Breast epithelium (tissue), 4 donors: Measurements from ENCODE around the gene LCLAT1. TPM values are rescaled to one million over a fixed set of nuclear protein-coding genes. Genes with fewer than 3 reads are reported as not detected.

ENCODE experiments used
- DNase-seq, 2 donors: peaks; one replicate each; pipeline ENCODE4 v3.0.0-alpha.2; 2019; ENCODE audit warnings: low spot score in 2 of 2
- H3K27ac ChIP-seq, 2 donors: fragments of 200-600 bp; sonication (generic) in 1 of 2; one replicate each; pipeline ENCODE4 v1.5.1; 2016 to 2019; ENCODE audit warnings: mild to moderate bottlenecking in 1 of 2
- H3K27me3 ChIP-seq, 2 donors: fragments of 200-600 bp; sonication (generic) in 1 of 2; one replicate each; pipeline versions ENCODE4 v1.5.1 to v1.6.0; 2017 to 2019; ENCODE audit warnings: control low read depth in 1 of 2, mild to moderate bottlenecking in 1 of 2
- H3K36me3 ChIP-seq: fragments of 200-600 bp; one replicate; pipeline ENCODE4 v1.5.1; 2019
- H3K4me1 ChIP-seq, 2 donors: fragments of 200-600 bp; sonication (generic); one replicate each; pipeline ENCODE4 v1.5.1; 2016 to 2019; ENCODE audit warnings: control low read depth in 1 of 2
- H3K4me3 ChIP-seq, 3 donors: fragments of 200-600 bp; sonication (generic); 1 replicate in 2 of 3; 2 replicates in 1 of 3; pipeline ENCODE4 v1.5.1; 2016 to 2019; ENCODE audit warnings: mild to moderate bottlenecking in 3 of 3, moderate library complexity in 2 of 3
- H3K9me3 ChIP-seq, 2 donors: fragments of 200-600 bp; sonication (generic) in 1 of 2; one replicate each; pipeline ENCODE4 v1.5.1; 2016 to 2019; ENCODE audit warnings: control low read depth in 1 of 2
- CTCF ChIP-seq, 3 donors: fragments of 450-650 bp; IDR thresholded peaks; one replicate each; pipeline ENCODE4 v1.5.1; 2016 to 2017; ENCODE audit warnings: antibody characterized with exemption in 3 of 3, mild to moderate bottlenecking in 3 of 3, moderate library complexity in 3 of 3
- POLR2A ChIP-seq: fragments of 450-650 bp; IDR thresholded peaks from one replicate; pipeline ENCODE4 v1.6.1; 2016; ENCODE audit warnings: antibody characterized with exemption, mild to moderate bottlenecking, moderate library complexity
- POLR2AphosphoS5 ChIP-seq, 3 donors: sonication (generic); formaldehyde crosslinking; IDR thresholded peaks; one replicate each; pipeline ENCODE4 v1.6.1; 2017; ENCODE audit warnings: antibody characterized with exemption in 3 of 3
- intact Hi-C: fragments of 100-400 bp; cut with DNase I; formaldehyde crosslinking; loops from one replicate; pipeline ENCODE4 v1.15.1; 2023; ENCODE audit warnings: low total_unique reads
- total RNA-seq, 3 donors: library from RNA; depleted of rRNA; stranded (reverse); fragments of >200 nt; gene quantifications; one replicate each; pipeline ENCODE4 v1.1.0, GENCODE V29; 2016

LCLAT1 gene
- total RNA-seq, 3 donors from 2014 or later: 8.0 to 20.6 (median 19.7) TPM

GRCh38 chr2:30662268-30663131 lies 215.5 kb downstream of the LCLAT1 start:
- Histone ChIP-seq H3K4me1 (no peaks in the 10 kb centered on the region), H3K4me3 (no peak overlapping the region), H3K9me3 (no peaks in the 10 kb centered on the region), H3K36me3 (no peaks in the 10 kb centered on the region), H3K27ac (no peak overlapping the region), H3K27me3 (no peaks in the 10 kb centered on the region)
- TF ChIP-seq POLR2A: no peak
- TF ChIP-seq CTCF (IDR thresholded peaks at IDR 0.05): no peak
- no peak for TF ChIP-seq POLR2AphosphoS5 (IDR thresholded peaks at IDR 0.05)
- DNase-seq: no peak
- intact Hi-C loops: no loop called here

DNA sequence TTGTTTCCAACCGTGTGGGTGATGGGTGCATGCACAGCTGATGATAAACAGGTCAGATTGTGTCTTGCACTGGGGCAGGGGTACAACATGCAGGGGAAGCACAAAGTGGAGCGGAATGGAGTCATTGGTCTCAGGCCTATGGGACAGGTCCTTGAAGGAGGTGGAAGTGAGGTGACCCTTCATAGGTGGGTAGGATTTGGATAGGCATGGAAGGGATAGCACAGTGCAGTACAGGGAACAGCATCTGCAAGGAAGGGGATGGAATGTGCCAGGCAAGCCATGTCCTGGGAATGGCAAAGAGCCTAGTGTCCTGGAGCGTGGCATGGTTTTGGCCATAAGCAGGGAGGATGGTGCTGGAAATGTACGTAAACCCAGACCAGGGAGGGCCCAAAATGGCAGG lies 216.3 kb downstream of the LCLAT1 start:
- no peak for TF ChIP-seq POLR2A
- no peak for TF ChIP-seq POLR2AphosphoS5 (IDR thresholded peaks at IDR 0.05)
- TF ChIP-seq CTCF (IDR thresholded peaks at IDR 0.05): no peak
- Histone ChIP-seq H3K36me3 (no peaks in the 10 kb centered on the region), H3K4me3 (no peak overlapping the region), H3K4me1 (no peaks in the 10 kb centered on the region), H3K9me3 (no peaks in the 10 kb centered on the region), H3K27ac (no peak overlapping the region), H3K27me3 (no peaks in the 10 kb centered on the region)
- intact Hi-C loops: no loop called here
- no peak for DNase-seq

- no peaks in the 10 kb centered on the region for H3K4me1 ChIP-seq
- TF ChIP-seq POLR2AphosphoS5 (IDR thresholded peaks at IDR 0.05): no peak
- no peak for TF ChIP-seq POLR2A
- no peak for TF ChIP-seq CTCF (IDR thresholded peaks at IDR 0.05)
- H3K36me3 ChIP-seq: no peaks in the 10 kb centered on the region
- H3K9me3 ChIP-seq: no peaks in the 10 kb centered on the region
- no peaks in the 10 kb centered on the region for H3K27me3 ChIP-seq
- no peak overlapping the region for H3K4me3 ChIP-seq
- intact Hi-C loops: no loop called here
- H3K27ac ChIP-seq: no peak overlapping the region
- no peak for DNase-seq
These were observed 216.8 kb downstream of the LCLAT1 start for GRCh38 chr2:30663806-30664205.

DNA sequence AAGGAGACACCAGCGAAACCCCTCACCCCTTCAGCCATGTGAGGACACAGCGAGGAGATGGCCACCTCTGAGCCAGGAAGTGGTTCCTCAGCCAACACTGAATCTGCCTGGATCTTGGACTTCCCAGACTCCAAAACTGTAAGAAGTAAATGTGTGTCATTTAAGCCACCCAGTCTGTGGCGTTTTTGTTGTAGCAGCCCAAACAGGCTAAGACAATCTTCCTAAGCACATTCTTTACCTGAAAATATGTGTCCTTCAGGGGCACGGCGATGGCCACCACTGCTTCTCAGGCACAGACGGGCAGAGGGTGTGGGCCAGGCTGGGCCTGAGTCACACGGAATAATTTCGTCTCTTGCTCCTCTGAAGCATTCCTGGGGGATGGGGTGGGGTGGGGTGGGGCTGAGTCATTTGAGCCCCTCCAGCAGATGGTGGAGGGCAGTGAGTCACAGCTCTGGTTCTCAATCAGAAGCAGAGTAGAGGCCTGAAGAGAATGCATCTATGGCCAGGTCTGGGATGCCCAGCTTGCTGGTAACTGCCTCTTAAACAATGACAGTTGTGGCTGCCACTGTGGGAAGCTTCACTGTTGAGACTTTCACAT lies 217.8 kb downstream of the LCLAT1 start:
- TF ChIP-seq CTCF (IDR thresholded peaks at IDR 0.05): no peak
- no peak overlapping the region for H3K4me3 ChIP-seq
- intact Hi-C loops: no loop called here
- H3K27ac ChIP-seq: no peak overlapping the region
- no peaks in the 10 kb centered on the region for H3K27me3 ChIP-seq
- H3K9me3 ChIP-seq: peaks cover 0 to 7% of the 10 kb centered on the region in 2 donors
- no peaks in the 10 kb centered on the region for H3K4me1 ChIP-seq
- no peak for DNase-seq
- no peaks in the 10 kb centered on the region for H3K36me3 ChIP-seq

- no peak for DNase-seq
- Histone ChIP-seq H3K4me3 (no peak overlapping the region), H3K27me3 (no peaks in the 10 kb centered on the region), H3K36me3 (no peaks in the 10 kb centered on the region), H3K4me1 (no peaks in the 10 kb centered on the region), H3K9me3 (peaks cover 0 to 7% of the 10 kb centered on the region in 2 donors), H3K27ac (peak overlapping the region in 1 of 2 donors; percentile 32)
- no peak for TF ChIP-seq POLR2A
- TF ChIP-seq CTCF (IDR thresholded peaks at IDR 0.05): no peak
- no peak for TF ChIP-seq POLR2AphosphoS5 (IDR thresholded peaks at IDR 0.05)
- intact Hi-C loops: no loop called here
These were observed 218.8 kb downstream of the LCLAT1 start for GRCh38 chr2:30665761-30666265.
